ENCODE results near the gene GATA5. TPM values are rescaled to one million over a fixed set of nuclear protein-coding genes. Genes with fewer than 3 reads are reported as not detected.
A peak's percentile ranks its signal among the peaks of the same experiment; 100 is the strongest.

GATA5 gene
- total RNA-seq, 2 donors from 2014 or later = 2.5 to 6.7 TPM

DNA sequence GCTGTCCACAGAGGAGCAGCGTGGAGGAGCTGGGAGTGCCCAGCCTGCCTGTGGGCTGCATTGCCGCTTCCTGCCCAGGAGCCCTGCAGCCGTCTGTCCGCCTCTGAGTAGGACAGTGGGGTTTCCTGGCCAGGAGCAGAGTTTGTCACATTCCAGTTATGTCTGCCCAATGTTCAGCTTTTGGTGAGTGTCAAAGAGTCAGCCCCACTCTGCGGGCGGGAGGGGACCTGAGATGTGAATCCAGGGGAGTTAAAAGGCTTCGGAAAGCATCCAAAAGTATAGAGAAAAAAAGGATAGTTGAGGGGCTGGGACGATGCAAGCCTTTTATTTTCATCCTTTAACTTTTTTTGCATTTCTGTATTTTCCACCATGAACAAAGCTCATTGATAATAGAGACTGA is 7.2 kb upstream of the GATA5 start:
- Mint-ChIP-seq H3K27ac (no peak overlapping the region), H3K36me3 (ENCODE audit: low read depth) (no peaks in the 10 kb centered on the region), H3K4me3 (peak overlapping the region; percentile 7), H3K27me3 (ENCODE audit: insufficient read depth) (peaks cover 17% of the 10 kb centered on the region), H3K9me3 (no peaks in the 10 kb centered on the region), H3K4me1 (peaks cover 49% of the 10 kb centered on the region)
- no peak overlapping the region for H3K9ac ChIP-seq (ENCODE audit: extremely low read depth, low read length, poor library complexity, severe bottlenecking)
- 47 to 54% methylated on average over 5 to 7 of the region's 8 CpGs for WGBS, 2 experiments (ENCODE audit: insufficient coverage in 1 of 2, insufficient read length in 1 of 2)
- DNase-seq = no peak
- H3K36me3 ChIP-seq (ENCODE audit: control insufficient read depth, insufficient read depth, low read length) = no peaks in the 10 kb centered on the region
- peaks cover 33% of the 10 kb centered on the region for H3K27me3 ChIP-seq (ENCODE audit: control insufficient read depth, insufficient read depth, low read length, poor library complexity, severe bottlenecking)
- TF ChIP-seq, protein P1, sequence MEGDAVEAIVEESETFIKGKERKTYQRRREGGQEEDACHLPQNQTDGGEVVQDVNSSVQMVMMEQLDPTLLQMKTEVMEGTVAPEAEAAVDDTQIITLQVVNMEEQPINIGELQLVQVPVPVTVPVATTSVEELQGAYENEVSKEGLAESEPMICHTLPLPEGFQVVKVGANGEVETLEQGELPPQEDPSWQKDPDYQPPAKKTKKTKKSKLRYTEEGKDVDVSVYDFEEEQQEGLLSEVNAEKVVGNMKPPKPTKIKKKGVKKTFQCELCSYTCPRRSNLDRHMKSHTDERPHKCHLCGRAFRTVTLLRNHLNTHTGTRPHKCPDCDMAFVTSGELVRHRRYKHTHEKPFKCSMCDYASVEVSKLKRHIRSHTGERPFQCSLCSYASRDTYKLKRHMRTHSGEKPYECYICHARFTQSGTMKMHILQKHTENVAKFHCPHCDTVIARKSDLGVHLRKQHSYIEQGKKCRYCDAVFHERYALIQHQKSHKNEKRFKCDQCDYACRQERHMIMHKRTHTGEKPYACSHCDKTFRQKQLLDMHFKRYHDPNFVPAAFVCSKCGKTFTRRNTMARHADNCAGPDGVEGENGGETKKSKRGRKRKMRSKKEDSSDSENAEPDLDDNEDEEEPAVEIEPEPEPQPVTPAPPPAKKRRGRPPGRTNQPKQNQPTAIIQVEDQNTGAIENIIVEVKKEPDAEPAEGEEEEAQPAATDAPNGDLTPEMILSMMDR (conservative IDR thresholded peaks at IDR 0.05) = no peak
- H3K4me3 ChIP-seq (ENCODE audit: low read length) = no peak overlapping the region
- peaks cover 59% of the 10 kb centered on the region for H3K4me1 ChIP-seq (ENCODE audit: control insufficient read depth, insufficient read depth, low read length)
- no peak overlapping the region for H3K27ac ChIP-seq (ENCODE audit: low read depth, low read length)
- no peaks in the 10 kb centered on the region for H3K9me3 ChIP-seq (ENCODE audit: control insufficient read depth, low read length)

DNA sequence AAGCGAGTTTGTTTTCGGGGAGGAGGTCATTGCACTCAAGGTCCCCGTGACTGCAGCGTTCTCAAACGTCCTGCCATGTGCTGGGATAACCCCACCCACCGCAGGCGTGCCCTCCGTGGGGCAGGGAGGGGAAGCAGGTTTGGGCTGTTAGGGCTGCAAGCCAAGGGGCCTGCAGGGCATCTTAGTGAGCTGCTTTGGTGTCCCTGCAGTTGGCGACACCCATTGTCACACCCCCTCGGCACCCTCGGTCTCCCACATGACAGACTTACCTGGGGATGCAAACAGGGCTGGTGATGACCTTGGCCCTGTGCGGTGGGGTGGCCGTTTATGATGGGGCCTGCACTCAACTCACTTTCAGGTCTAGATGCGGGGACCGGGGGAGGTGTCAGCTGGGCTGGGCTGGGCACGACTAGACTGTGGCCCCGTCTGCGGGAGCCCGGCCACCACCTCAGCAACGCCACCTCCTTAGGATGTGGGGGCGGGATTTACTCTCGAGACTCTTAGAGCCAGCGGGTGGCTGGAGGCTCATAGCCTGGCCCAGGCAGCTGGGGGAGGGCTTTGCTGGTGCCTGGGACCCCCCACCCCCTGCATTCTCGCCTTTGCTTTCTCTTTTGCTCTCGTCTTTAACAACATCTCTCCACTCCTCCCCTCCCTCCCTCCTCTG is 6.5 kb upstream of the GATA5 start:
- no peak for DNase-seq
- no peak overlapping the region for H3K27ac Mint-ChIP-seq
- peaks cover 47% of the 10 kb centered on the region for H3K4me1 Mint-ChIP-seq
- peaks cover 24% of the 10 kb centered on the region for H3K27me3 Mint-ChIP-seq (ENCODE audit: insufficient read depth)
- H3K4me3 Mint-ChIP-seq = no peak overlapping the region
- TF ChIP-seq, protein P1 (conservative IDR thresholded peaks at IDR 0.05) = no peak
- Histone ChIP-seq H3K9me3 (ENCODE audit: control insufficient read depth, low read length) (no peaks in the 10 kb centered on the region), H3K9ac (ENCODE audit: extremely low read depth, low read length, poor library complexity, severe bottlenecking) (no peak overlapping the region), H3K27ac (ENCODE audit: low read depth, low read length) (no peak overlapping the region), H3K4me3 (ENCODE audit: low read length) (no peak overlapping the region), H3K27me3 (ENCODE audit: control insufficient read depth, insufficient read depth, low read length, poor library complexity, severe bottlenecking) (peaks cover 40% of the 10 kb centered on the region), H3K4me1 (ENCODE audit: control insufficient read depth, insufficient read depth, low read length) (peaks cover 52% of the 10 kb centered on the region), H3K36me3 (ENCODE audit: control insufficient read depth, insufficient read depth, low read length) (no peaks in the 10 kb centered on the region)
- no peaks in the 10 kb centered on the region for H3K36me3 Mint-ChIP-seq (ENCODE audit: low read depth)
- 16 to 43% methylated on average over 16 to 25 of the region's 25 CpGs for WGBS, 2 experiments (ENCODE audit: insufficient coverage in 1 of 2, insufficient read length in 1 of 2)
- H3K9me3 Mint-ChIP-seq = no peaks in the 10 kb centered on the region

DNA sequence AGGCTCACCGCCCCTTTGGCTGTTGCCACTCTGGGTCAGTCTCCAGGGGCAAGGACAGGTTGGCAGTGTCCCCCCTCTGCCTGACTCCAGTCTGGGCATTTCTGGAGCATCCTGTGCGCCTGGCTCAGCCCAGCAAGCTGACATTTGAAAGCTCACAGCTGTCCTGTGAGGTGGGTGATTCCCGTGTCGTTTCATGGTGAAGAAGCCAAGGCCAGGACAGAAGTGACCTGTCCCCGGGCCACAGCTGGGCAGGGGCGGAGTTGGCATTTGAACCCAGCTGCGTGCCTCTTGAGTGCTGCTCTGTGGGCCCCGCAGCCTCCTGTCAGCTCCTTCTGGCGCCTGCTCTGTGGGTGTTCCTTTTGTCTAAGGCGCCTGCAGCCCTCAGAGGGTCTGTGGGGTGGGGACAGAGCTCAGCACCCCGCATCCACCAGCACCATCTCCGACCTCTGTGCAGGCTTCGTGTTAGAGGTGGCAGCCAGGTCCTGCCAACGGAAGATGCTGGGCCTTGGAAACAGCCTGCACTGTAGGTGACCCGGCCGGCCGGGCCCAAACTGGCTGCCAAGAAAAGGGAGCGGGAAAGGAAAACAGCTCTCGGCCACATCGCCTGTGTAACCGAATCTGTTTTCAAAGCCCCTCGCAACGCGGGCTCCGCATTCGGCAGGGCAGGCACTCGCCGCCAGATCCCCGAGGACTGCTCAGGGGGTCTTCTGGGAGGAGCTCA is 5.8 kb upstream of the GATA5 start:
- H3K9me3 Mint-ChIP-seq = no peaks in the 10 kb centered on the region
- no peak for DNase-seq
- Histone ChIP-seq H3K9me3 (ENCODE audit: control insufficient read depth, low read length) (no peaks in the 10 kb centered on the region), H3K9ac (ENCODE audit: extremely low read depth, low read length, poor library complexity, severe bottlenecking) (no peak overlapping the region), H3K27me3 (ENCODE audit: control insufficient read depth, insufficient read depth, low read length, poor library complexity, severe bottlenecking) (peaks cover 46% of the 10 kb centered on the region), H3K4me3 (ENCODE audit: low read length) (no peak overlapping the region), H3K4me1 (ENCODE audit: control insufficient read depth, insufficient read depth, low read length) (peaks cover 46% of the 10 kb centered on the region), H3K36me3 (ENCODE audit: control insufficient read depth, insufficient read depth, low read length) (no peaks in the 10 kb centered on the region), H3K27ac (ENCODE audit: low read depth, low read length) (no peak overlapping the region)
- H3K27ac Mint-ChIP-seq = no peak overlapping the region
- 36 to 66% methylated on average over 22 to 29 of the region's 29 CpGs for WGBS, 2 experiments (ENCODE audit: insufficient coverage in 1 of 2, insufficient read length in 1 of 2)
- peaks cover 40% of the 10 kb centered on the region for H3K4me1 Mint-ChIP-seq
- H3K27me3 Mint-ChIP-seq (ENCODE audit: insufficient read depth) = peaks cover 30% of the 10 kb centered on the region
- TF ChIP-seq, protein P1 (conservative IDR thresholded peaks at IDR 0.05) = no peak
- no peaks in the 10 kb centered on the region for H3K36me3 Mint-ChIP-seq (ENCODE audit: low read depth)
- H3K4me3 Mint-ChIP-seq = no peak overlapping the region
